ENCODE data around the gene NUP210.

NUP210 gene

GRCh38 chr3:13408890-13409289 lies 11.2 kb downstream of the NUP210 start:
- intact Hi-C loops (cut with DNase I) = no loop called here
- peak in 1 of 10 donors; percentile 51 for DNase-seq

GRCh38 chr3:13407926-13408325 lies 12.2 kb downstream of the NUP210 start:
- intact Hi-C loops (cut with DNase I) = no loop called here

GRCh38 chr3:13407475-13407874 lies 12.6 kb downstream of the NUP210 start:
- intact Hi-C loops (cut with DNase I) = no loop called here
- DNase-seq = peak in 2 of 10 donors; percentile 11 to 13

More at GRCh38 chr3:13407926-13408325, 12.2 kb downstream of the NUP210 start:
- DNase-seq = peak in 1 of 10 donors; percentile 25

GRCh38 chr3:13406190-13406589 lies 13.9 kb downstream of the NUP210 start:
- intact Hi-C loops (cut with DNase I) = no loop called here
- peak in 2 of 10 donors; percentile 37 to 41 for DNase-seq

GRCh38 chr3:13405614-13406013 lies 14.5 kb downstream of the NUP210 start:
- intact Hi-C loops (cut with DNase I) = no loop called here
- no peak for DNase-seq

GRCh38 chr3:13404626-13405452 lies 15.3 kb downstream of the NUP210 start:
- intact Hi-C loops (cut with DNase I) = no loop called here
- DNase-seq = peak in 2 of 10 donors; percentile 16 to 23

- intact Hi-C loops (cut with DNase I) = no loop called here
- peak in 2 of 10 donors; percentile 27 to 61 for DNase-seq
Measured at GRCh38 chr3:13403847-13404246, 16.3 kb downstream of the NUP210 start.

GRCh38 chr3:13403213-13403819 lies 16.8 kb downstream of the NUP210 start:
- DNase-seq = peak in 2 of 10 donors; percentile 37 to 52
- intact Hi-C loops (cut with DNase I) = no loop called here

GRCh38 chr3:13401149-13401548 lies 19.0 kb downstream of the NUP210 start:
- intact Hi-C loops (cut with DNase I) = no loop called here
- peak in 2 of 10 donors; percentile 37 to 46 for DNase-seq

- DNase-seq = peak in 2 of 10 donors; percentile 48 to 49
- intact Hi-C loops (cut with DNase I) = no loop called here
Measured at GRCh38 chr3:13400114-13400673, 19.9 kb downstream of the NUP210 start.

- peak in 2 of 10 donors; percentile 66 to 82 for DNase-seq
- intact Hi-C loops (cut with DNase I) = no loop called here
Measured at GRCh38 chr3:13399603-13400002, 20.5 kb downstream of the NUP210 start.

GRCh38 chr3:13397316-13397715 lies 22.8 kb downstream of the NUP210 start:
- peak in 2 of 10 donors; percentile 65 to 74 for DNase-seq

GRCh38 chr3:13394363-13394762 lies 25.8 kb downstream of the NUP210 start:
- DNase-seq = peak in 1 of 10 donors; percentile 37
- intact Hi-C loops (cut with DNase I) = no loop called here

More at GRCh38 chr3:13397316-13397715, 22.8 kb downstream of the NUP210 start:
- intact Hi-C loops (cut with DNase I) = no loop called here

- intact Hi-C loops (cut with DNase I) = no loop called here
- DNase-seq = no peak
Measured at GRCh38 chr3:13393427-13394360, 26.4 kb downstream of the NUP210 start.

GRCh38 chr3:13391308-13391707 lies 28.8 kb downstream of the NUP210 start:
- intact Hi-C loops (cut with DNase I) = no loop called here
- DNase-seq = peak in 1 of 10 donors; percentile 24

- DNase-seq = peak in 1 of 10 donors; percentile 26
- intact Hi-C loops (cut with DNase I) = no loop called here
Measured at GRCh38 chr3:13389378-13389777, 30.7 kb downstream of the NUP210 start.

GRCh38 chr3:13388816-13389215 lies 31.3 kb downstream of the NUP210 start:
- intact Hi-C loops (cut with DNase I) = no loop called here
- DNase-seq = peak in 1 of 10 donors; percentile 75

- peak in 3 of 10 donors; percentile 14 to 29 (median 24) for DNase-seq
- intact Hi-C loops (cut with DNase I) = no loop called here
Measured at GRCh38 chr3:13385373-13385965, 34.7 kb downstream of the NUP210 start.

- DNase-seq = no peak
- intact Hi-C loops (cut with DNase I) = no loop called here
Measured at GRCh38 chr3:13380971-13381370, 39.2 kb downstream of the NUP210 start.

Measured in posterior cingulate gyrus (tissue), 11 donors.